Forelimb muscle (tissue), 1 donor: ENCODE measurements around the gene PCGF2. TPM values are rescaled to one million over a fixed set of nuclear protein-coding genes. Genes with fewer than 3 reads are reported as not detected.
A peak's percentile ranks its signal among the peaks of the same experiment; 100 is the strongest.

Experiments
- DNase-seq: peaks from one replicate; pipeline ENCODE4 v3.0.0-alpha.2; 2013; ENCODE audit warnings: low read depth
- polyA plus RNA-seq: library from polyadenylated mRNA; unstranded; fragments of 120-200 nt; gene quantifications from one replicate; pipeline ENCODE4 v1.2.1, GENCODE V29; 2013; ENCODE audit not compliant: insufficient read length

The PCGF2 gene
- polyA plus RNA-seq, 1 donor = 30.6 TPM

GRCh38 chr17:38719289-38719942 lies 28.7 kb downstream of the PCGF2 start:
- no peak for DNase-seq

GRCh38 chr17:38717139-38717745 lies 30.9 kb downstream of the PCGF2 start:
- DNase-seq = no peak

- DNase-seq = no peak
These were observed 31.6 kb downstream of the PCGF2 start for GRCh38 chr17:38716368-38717005.

- DNase-seq = no peak
These were observed 32.8 kb downstream of the PCGF2 start for GRCh38 chr17:38715216-38715943.

- DNase-seq = no peak
These were observed 34.6 kb downstream of the PCGF2 start for GRCh38 chr17:38713456-38714075.

- DNase-seq = no peak
These were observed 35.5 kb downstream of the PCGF2 start for GRCh38 chr17:38712593-38712992.

- no peak for DNase-seq
These were observed 36.2 kb downstream of the PCGF2 start for GRCh38 chr17:38711792-38712571.

- no peak for DNase-seq
These were observed 37.2 kb downstream of the PCGF2 start for GRCh38 chr17:38710985-38711384.

- no peak for DNase-seq
These were observed 37.6 kb downstream of the PCGF2 start for GRCh38 chr17:38710604-38710962.

- DNase-seq = no peak
These were observed 38.1 kb downstream of the PCGF2 start for GRCh38 chr17:38709864-38710603.

- DNase-seq = no peak
These were observed 38.9 kb downstream of the PCGF2 start for GRCh38 chr17:38709104-38709820.

- no peak for DNase-seq
These were observed 40.3 kb downstream of the PCGF2 start for GRCh38 chr17:38707678-38708351.

- DNase-seq = no peak
These were observed 41.5 kb downstream of the PCGF2 start for GRCh38 chr17:38706505-38707216.

- no peak for DNase-seq
These were observed 42.2 kb downstream of the PCGF2 start for GRCh38 chr17:38705803-38706504.

- DNase-seq = no peak
These were observed 42.7 kb downstream of the PCGF2 start for GRCh38 chr17:38705523-38705802.

- peak; percentile 59 for DNase-seq
These were observed 43.3 kb downstream of the PCGF2 start, which contains the start of gene MLLT6 for GRCh38 chr17:38704606-38705522. MLLT6 (plus strand) TSS chr17:38705273; CDS start chr17:38705633, 360 bp downstream.
